Measurements from ENCODE around the gene MAP9. TPM values are rescaled to one million over a fixed set of nuclear protein-coding genes. Genes with fewer than 3 reads are reported as not detected.

Gene MAP9
- polyA plus RNA-seq, 1 donor from 2014 or later, result 36.0 TPM

DNA sequence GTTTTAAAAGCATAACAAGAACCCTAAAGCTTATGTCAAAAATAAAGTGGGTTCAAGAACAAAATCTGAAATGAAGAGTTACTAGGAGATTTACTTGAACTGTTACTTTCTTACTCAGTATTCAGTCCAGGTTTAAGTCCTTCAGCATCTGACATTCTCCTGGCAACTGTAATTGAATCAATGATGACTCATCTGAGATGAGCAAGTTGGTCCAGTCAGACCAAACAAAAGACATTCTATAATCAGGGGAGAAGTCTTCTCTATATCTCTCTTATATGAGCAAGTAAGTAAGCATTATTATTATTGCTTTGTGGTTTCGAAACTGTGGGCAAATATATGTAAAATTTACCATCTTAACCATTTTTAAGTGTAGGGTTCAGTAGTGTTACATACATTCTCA is 34.6 kb downstream of the MAP9 start:
- Histone ChIP-seq H3K4me2 (ENCODE audit: low read length) (no peak overlapping the region), H3K27me3 (ENCODE audit: insufficient read depth, low read depth, low read length) (no peaks in the 10 kb centered on the region), H3K9me2 (ENCODE audit: insufficient read depth, low read length) (no peaks in the 10 kb centered on the region), H3F3A (ENCODE audit: insufficient read depth, low read length, poor library complexity, severe bottlenecking) (no peaks in the 10 kb centered on the region), H4K20me1 (ENCODE audit: insufficient read depth) (no peaks in the 10 kb centered on the region), H3K4me3 (ENCODE audit: low read length) (no peak overlapping the region), H2AFZ (ENCODE audit: low read depth, low read length) (no peak overlapping the region), H3K27ac (ENCODE audit: low read length) (no peak overlapping the region), H3K36me3 (ENCODE audit: insufficient read depth, low read length) (peaks cover 13% of the 10 kb centered on the region), H3K9ac (ENCODE audit: low read length) (no peak overlapping the region), H3K79me2 (replicated peaks; ENCODE audit: insufficient read depth, low read length) (no peaks in the 10 kb centered on the region), H3K9me3 (ENCODE audit: low read length) (no peaks in the 10 kb centered on the region)
- TF ChIP-seq MXI1 (conservative IDR thresholded peaks at IDR 0.05; ENCODE audit: poor library complexity, severe bottlenecking) (no peak), RAD21 (conservative IDR thresholded peaks at IDR 0.05) (no peak), EP300 (conservative IDR thresholded peaks at IDR 0.05; ENCODE audit: poor library complexity, severe bottlenecking) (no peak), POLR2AphosphoS5 (IDR thresholded peaks at IDR 0.05) (no peak), TAF1 (IDR thresholded peaks at IDR 0.05; ENCODE audit: low read depth) (no peak), SMC3 (conservative IDR thresholded peaks at IDR 0.05; ENCODE audit: poor library complexity) (no peak), EZH2 (IDR thresholded peaks at IDR 0.05; ENCODE audit: borderline replicate concordance, insufficient read depth, low read length, poor library complexity, severe bottlenecking) (no peak)
- TF ChIP-seq, protein P1, sequence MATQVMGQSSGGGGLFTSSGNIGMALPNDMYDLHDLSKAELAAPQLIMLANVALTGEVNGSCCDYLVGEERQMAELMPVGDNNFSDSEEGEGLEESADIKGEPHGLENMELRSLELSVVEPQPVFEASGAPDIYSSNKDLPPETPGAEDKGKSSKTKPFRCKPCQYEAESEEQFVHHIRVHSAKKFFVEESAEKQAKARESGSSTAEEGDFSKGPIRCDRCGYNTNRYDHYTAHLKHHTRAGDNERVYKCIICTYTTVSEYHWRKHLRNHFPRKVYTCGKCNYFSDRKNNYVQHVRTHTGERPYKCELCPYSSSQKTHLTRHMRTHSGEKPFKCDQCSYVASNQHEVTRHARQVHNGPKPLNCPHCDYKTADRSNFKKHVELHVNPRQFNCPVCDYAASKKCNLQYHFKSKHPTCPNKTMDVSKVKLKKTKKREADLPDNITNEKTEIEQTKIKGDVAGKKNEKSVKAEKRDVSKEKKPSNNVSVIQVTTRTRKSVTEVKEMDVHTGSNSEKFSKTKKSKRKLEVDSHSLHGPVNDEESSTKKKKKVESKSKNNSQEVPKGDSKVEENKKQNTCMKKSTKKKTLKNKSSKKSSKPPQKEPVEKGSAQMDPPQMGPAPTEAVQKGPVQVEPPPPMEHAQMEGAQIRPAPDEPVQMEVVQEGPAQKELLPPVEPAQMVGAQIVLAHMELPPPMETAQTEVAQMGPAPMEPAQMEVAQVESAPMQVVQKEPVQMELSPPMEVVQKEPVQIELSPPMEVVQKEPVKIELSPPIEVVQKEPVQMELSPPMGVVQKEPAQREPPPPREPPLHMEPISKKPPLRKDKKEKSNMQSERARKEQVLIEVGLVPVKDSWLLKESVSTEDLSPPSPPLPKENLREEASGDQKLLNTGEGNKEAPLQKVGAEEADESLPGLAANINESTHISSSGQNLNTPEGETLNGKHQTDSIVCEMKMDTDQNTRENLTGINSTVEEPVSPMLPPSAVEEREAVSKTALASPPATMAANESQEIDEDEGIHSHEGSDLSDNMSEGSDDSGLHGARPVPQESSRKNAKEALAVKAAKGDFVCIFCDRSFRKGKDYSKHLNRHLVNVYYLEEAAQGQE (IDR thresholded peaks at IDR 0.05; ENCODE audit: borderline replicate concordance), result no peak
- TF ChIP-seq, protein P2, sequence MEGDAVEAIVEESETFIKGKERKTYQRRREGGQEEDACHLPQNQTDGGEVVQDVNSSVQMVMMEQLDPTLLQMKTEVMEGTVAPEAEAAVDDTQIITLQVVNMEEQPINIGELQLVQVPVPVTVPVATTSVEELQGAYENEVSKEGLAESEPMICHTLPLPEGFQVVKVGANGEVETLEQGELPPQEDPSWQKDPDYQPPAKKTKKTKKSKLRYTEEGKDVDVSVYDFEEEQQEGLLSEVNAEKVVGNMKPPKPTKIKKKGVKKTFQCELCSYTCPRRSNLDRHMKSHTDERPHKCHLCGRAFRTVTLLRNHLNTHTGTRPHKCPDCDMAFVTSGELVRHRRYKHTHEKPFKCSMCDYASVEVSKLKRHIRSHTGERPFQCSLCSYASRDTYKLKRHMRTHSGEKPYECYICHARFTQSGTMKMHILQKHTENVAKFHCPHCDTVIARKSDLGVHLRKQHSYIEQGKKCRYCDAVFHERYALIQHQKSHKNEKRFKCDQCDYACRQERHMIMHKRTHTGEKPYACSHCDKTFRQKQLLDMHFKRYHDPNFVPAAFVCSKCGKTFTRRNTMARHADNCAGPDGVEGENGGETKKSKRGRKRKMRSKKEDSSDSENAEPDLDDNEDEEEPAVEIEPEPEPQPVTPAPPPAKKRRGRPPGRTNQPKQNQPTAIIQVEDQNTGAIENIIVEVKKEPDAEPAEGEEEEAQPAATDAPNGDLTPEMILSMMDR (IDR thresholded peaks at IDR 0.05; ENCODE audit: poor library complexity, severe bottlenecking), result no peak

- Histone ChIP-seq H3K27me3 (ENCODE audit: insufficient read depth, low read depth, low read length) (no peaks in the 10 kb centered on the region), H2AFZ (ENCODE audit: low read depth, low read length) (no peak overlapping the region)
- TF ChIP-seq EZH2 (IDR thresholded peaks at IDR 0.05; ENCODE audit: borderline replicate concordance, insufficient read depth, low read length, poor library complexity, severe bottlenecking) (no peak), RAD21 (conservative IDR thresholded peaks at IDR 0.05) (no peak), SMC3 (conservative IDR thresholded peaks at IDR 0.05; ENCODE audit: poor library complexity) (no peak), MXI1 (conservative IDR thresholded peaks at IDR 0.05; ENCODE audit: poor library complexity, severe bottlenecking) (no peak), TAF1 (IDR thresholded peaks at IDR 0.05; ENCODE audit: low read depth) (no peak), POLR2AphosphoS5 (IDR thresholded peaks at IDR 0.05) (no peak), EP300 (conservative IDR thresholded peaks at IDR 0.05; ENCODE audit: poor library complexity, severe bottlenecking) (no peak)
- TF ChIP-seq, protein P1 (IDR thresholded peaks at IDR 0.05; ENCODE audit: borderline replicate concordance), result no peak
- TF ChIP-seq, protein P2 (IDR thresholded peaks at IDR 0.05; ENCODE audit: poor library complexity, severe bottlenecking), result no peak
Observed at GRCh38 chr4:155339999-155340398, 36.8 kb downstream of the MAP9 start.

More at GRCh38 chr4:155339999-155340398, 36.8 kb downstream of the MAP9 start:
- no peak overlapping the region for H3K4me3 ChIP-seq (ENCODE audit: low read length)
- no peaks in the 10 kb centered on the region for H3K9me3 ChIP-seq (ENCODE audit: low read length)
- H3K4me2 ChIP-seq (ENCODE audit: low read length), result no peak overlapping the region
- no peak overlapping the region for H3K27ac ChIP-seq (ENCODE audit: low read length)
- H3K9me2 ChIP-seq (ENCODE audit: insufficient read depth, low read length), result no peaks in the 10 kb centered on the region
- H3F3A ChIP-seq (ENCODE audit: insufficient read depth, low read length, poor library complexity, severe bottlenecking), result no peaks in the 10 kb centered on the region
- H3K36me3 ChIP-seq (ENCODE audit: insufficient read depth, low read length), result no peaks in the 10 kb centered on the region
- no peak overlapping the region for H3K9ac ChIP-seq (ENCODE audit: low read length)
- H4K20me1 ChIP-seq (ENCODE audit: insufficient read depth), result no peaks in the 10 kb centered on the region
- no peaks in the 10 kb centered on the region for H3K79me2 ChIP-seq (replicated peaks; ENCODE audit: insufficient read depth, low read length)
